Mucosa of stomach (tissue), 1 donor: ENCODE measurements around the gene CASP1.
"Not testable (repeated sequence)": the region's sequence is repeated elsewhere in the genome, so short reads cannot be mapped to it uniquely, and the experiment has no call there.

Experiments used
- H3K27me3 ChIP-seq: one replicate; pipeline ENCODE4 v1.7.0; 2013; ENCODE audit warnings: mild to moderate bottlenecking, low read length; ENCODE audit not compliant: control insufficient read depth, insufficient read depth
- H3K36me3 ChIP-seq: one replicate; pipeline ENCODE4 v1.7.0; 2013; ENCODE audit warnings: low read length; ENCODE audit not compliant: control insufficient read depth, insufficient read depth
- H3K4me1 ChIP-seq: one replicate; pipeline ENCODE4 v1.7.0; 2013; ENCODE audit warnings: mild to moderate bottlenecking, low read length; ENCODE audit not compliant: control insufficient read depth, insufficient read depth
- H3K4me3 ChIP-seq: one replicate; pipeline ENCODE4 v1.7.0; 2013; ENCODE audit warnings: low read length
- H3K9ac ChIP-seq: one replicate; pipeline ENCODE4 v1.7.0; 2013; ENCODE audit warnings: mild to moderate bottlenecking, low read length, moderate library complexity
- H3K9me3 ChIP-seq: one replicate; pipeline ENCODE4 v1.7.0; 2013; ENCODE audit warnings: mild to moderate bottlenecking, low read length, moderate library complexity; ENCODE audit not compliant: control insufficient read depth
- donor health status: Pancreatic carcinoma.

CASP1 gene

DNA sequence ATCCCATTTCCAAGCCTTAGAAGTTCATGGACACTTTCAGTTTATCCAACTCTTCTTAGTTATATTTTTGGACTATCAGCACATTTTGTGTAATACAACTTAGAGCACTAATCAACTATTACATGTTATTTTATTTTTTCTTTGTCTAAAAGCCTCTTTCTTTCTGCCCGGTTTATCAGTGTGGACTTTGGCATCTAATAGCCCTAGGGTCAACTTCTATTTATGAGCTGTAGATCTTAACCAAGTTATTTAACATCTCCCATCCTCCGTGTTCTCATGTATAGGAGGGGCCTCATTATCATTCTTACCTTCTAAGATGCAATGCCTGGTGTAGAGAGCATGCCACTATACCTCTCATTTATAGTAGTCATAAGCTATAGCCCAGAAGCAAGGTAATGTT, 5.8 kb upstream of the CASP1 start:
- no peak overlapping the region for H3K4me3 ChIP-seq
- no peaks in the 10 kb centered on the region for H3K9me3 ChIP-seq
- H3K4me1 ChIP-seq: peaks cover 19% of the 10 kb centered on the region
- no peaks in the 10 kb centered on the region for H3K36me3 ChIP-seq
- no peak overlapping the region for H3K9ac ChIP-seq
- H3K27me3 ChIP-seq: no peaks in the 10 kb centered on the region

DNA sequence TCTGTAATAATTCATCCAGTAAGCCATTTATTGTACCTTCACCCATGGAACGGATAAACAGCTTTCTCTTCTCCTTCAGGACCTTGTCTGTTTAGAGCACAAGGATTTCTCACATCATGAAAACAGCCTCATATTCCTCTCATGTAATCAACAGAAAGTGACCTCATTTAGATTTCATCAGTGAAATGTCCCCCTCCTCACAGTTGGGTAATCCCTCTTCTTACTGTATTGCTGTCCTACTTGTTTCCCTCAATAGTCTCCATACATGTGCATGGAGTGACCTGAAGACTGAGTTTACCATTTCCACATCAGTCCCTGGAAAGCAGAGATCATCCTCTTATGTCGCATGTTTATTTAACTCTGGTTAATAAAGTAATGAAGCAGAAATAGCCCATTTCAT, 556 bp downstream of the CASP1 start:
- not testable (repeated sequence) for H3K36me3 ChIP-seq, H3K27me3 ChIP-seq, H3K9me3 ChIP-seq
- Histone ChIP-seq H3K9ac (peak overlapping the region; percentile 80), H3K4me1 (peaks cover 16% of the 10 kb centered on the region), H3K4me3 (peak overlapping the region; percentile 34)

DNA sequence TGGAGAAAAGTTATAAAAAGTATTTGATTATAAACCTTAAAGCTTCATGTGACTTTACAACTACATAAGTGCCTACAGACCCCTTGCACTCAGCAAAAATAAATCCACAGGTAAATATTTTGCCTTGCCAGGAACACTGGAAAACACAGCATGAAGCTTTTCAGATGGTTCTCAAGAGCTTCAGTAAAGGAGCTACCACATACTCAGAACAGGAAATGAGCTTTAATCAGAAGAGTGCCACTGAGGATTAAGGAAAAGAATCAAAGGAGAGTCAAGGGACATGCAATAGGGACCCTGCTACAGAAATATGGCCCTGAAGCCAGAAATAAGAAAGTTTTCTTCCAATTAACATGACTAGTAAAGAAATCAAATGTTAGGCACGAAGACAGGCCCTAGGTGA, 1.2 kb downstream of the CASP1 start:
- Histone ChIP-seq H3K9me3 (no peaks in the 10 kb centered on the region), H3K4me3 (no peak overlapping the region)

DNA sequence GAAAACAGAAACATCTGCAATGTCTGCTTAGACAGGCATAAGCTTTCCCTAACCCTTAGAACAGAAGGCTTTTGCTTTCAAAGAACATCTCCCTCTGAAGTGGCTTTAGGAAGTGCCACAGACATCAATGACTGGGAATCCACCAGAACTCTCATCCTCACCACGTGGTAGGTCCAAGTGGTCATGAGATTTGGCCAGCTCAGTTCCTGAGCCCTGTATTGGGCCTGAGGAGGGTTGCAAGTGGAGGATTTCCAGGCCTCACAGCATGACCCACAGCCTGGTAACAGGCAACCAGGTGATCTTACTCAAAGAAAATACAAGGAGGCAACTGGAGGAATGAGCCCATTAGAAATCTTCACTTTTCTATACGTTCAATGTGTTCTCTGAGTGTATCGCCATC, 1.6 kb downstream of the CASP1 start:
- H3K9ac ChIP-seq: no peak overlapping the region
- H3K4me1 ChIP-seq: peaks cover 16% of the 10 kb centered on the region
- H3K4me3 ChIP-seq: no peak overlapping the region
- no peaks in the 10 kb centered on the region for H3K36me3 ChIP-seq
- no peaks in the 10 kb centered on the region for H3K27me3 ChIP-seq
- H3K9me3 ChIP-seq: no peaks in the 10 kb centered on the region

More for the DNA sequence above, 1.2 kb downstream of the CASP1 start:
- Histone ChIP-seq H3K36me3 (no peaks in the 10 kb centered on the region), H3K9ac (peak overlapping the region; percentile 80), H3K27me3 (no peaks in the 10 kb centered on the region), H3K4me1 (peaks cover 16% of the 10 kb centered on the region)

DNA sequence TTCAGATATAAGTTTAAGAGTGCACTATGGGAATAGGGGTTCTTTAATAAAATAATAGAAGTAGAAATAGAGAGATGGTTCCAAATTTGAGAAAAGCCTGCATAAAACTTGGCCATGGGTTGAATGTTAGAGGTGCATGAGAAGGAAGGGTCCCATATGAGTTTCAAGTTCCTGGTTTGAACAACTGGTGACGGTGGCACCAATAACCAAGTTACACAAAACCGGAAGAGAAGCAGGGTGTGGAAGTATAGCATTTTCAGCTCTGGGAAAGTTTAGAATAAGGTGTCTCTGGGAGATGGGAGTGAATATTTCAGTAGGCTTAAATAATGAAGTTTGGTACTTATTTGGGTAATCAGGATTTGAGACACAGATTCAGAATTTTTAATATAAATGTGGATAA, 2.4 kb downstream of the CASP1 start:
- H3K9me3 ChIP-seq: no peaks in the 10 kb centered on the region
- H3K9ac ChIP-seq: no peak overlapping the region
- no peaks in the 10 kb centered on the region for H3K36me3 ChIP-seq
- H3K4me1 ChIP-seq: peaks cover 21% of the 10 kb centered on the region
- no peaks in the 10 kb centered on the region for H3K27me3 ChIP-seq
- no peak overlapping the region for H3K4me3 ChIP-seq

DNA sequence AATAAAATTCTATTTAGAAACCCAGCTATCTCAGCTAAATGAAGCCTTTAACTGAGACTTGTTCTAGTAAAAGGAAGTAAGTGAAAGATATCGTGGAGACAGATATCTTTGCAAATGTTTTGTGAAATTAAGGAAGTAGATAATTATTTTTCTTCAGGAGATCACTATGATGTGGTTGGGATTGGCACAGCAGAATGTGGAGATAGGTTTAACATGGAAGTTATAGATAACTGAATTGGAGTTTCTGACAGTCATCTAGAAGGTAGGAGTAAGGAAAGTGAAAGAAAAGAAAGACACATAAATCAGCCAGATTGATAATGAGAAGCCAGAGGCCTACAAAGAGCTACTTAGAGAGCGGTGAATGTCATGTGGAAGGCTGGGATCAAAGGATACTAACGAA, 7.3 kb downstream of the CASP1 start:
- Histone ChIP-seq H3K36me3 (no peaks in the 10 kb centered on the region), H3K4me3 (no peak overlapping the region), H3K9ac (no peak overlapping the region), H3K27me3 (no peaks in the 10 kb centered on the region), H3K9me3 (no peaks in the 10 kb centered on the region), H3K4me1 (peaks cover 13% of the 10 kb centered on the region)

DNA sequence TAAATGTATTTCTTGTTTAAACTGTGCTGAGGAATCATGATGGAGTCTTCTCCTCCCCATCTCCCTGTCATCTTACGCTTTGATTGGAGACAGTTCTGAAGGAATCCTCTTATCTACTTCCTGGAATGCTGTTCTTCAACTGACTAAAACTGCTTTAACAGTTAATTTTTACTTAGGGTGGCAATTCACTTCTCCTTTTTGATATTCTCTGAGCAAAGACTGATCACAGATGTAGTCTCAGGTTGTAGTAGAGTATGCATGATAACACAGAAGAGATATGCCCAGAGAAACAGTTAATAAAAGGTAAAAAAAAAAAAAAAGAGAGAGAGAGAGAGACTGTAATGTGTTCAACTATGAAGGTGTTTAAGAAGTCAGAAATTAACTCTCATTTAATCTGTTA, 10.6 kb downstream of the CASP1 start:
- Histone ChIP-seq H3K9ac (no peak overlapping the region), H3K36me3 (no peaks in the 10 kb centered on the region), H3K9me3 (no peaks in the 10 kb centered on the region), H3K4me3 (no peak overlapping the region), H3K4me1 (peaks cover 17% of the 10 kb centered on the region), H3K27me3 (no peaks in the 10 kb centered on the region)

DNA sequence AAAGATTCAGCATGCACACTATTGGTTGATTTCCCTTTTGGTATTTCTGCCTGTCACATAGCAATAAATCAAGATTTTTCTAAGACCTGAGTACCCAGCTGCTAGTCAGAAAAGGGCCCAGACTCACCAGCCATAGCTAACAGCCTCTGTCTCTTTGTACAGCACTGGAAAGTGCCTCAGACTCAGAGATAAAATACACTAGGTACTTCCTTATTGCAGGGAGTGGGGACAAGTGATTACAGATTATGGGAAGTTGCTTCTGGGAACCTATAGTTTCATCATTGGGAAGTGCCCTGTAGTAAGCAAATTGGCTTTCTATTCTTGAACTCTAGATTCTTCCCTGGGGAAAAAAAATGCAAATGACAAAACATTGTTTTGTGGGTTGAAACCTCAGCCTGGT, 11.9 kb downstream of the CASP1 start, which contains the start of gene CASP5:
Gene CASP5, minus strand, starts transcription at position 166 of the 400 bp plus-strand sequence. Its CDS starts 32 bp downstream, at position 134.
- H3K9ac ChIP-seq: no peak within 1 kb of the TSS
- no peaks in the 10 kb centered on the region for H3K36me3 ChIP-seq
- H3K4me1 ChIP-seq: peaks cover 16% of the 10 kb centered on the region
- H3K27me3 ChIP-seq: no peaks in the 10 kb centered on the region
- H3K9me3 ChIP-seq: no peaks in the 10 kb centered on the region
- no peak within 1 kb of the TSS for H3K4me3 ChIP-seq

DNA sequence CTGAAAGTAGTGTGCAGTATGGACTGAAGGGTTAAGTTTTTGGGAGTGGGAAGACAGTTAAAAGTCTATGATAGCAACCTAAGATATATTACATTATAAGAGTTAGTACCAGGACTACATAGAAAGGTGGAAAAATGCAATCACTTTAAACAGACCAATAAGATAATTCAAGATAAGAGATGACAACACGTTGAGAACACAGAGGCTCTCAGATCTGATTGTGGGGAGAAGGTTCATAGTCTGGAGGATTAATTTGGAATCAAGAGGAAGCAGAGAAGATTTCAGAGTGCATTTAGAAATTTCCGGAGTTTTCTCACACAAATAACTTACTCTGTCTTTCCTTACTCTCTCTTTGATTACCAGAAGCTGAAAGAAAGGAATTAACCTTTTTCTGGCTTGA, 12.4 kb downstream of the CASP1 start:
- Histone ChIP-seq H3K9ac (no peak overlapping the region), H3K4me1 (peaks cover 11% of the 10 kb centered on the region), H3K9me3 (no peaks in the 10 kb centered on the region), H3K4me3 (no peak overlapping the region), H3K27me3 (no peaks in the 10 kb centered on the region), H3K36me3 (no peaks in the 10 kb centered on the region)

DNA sequence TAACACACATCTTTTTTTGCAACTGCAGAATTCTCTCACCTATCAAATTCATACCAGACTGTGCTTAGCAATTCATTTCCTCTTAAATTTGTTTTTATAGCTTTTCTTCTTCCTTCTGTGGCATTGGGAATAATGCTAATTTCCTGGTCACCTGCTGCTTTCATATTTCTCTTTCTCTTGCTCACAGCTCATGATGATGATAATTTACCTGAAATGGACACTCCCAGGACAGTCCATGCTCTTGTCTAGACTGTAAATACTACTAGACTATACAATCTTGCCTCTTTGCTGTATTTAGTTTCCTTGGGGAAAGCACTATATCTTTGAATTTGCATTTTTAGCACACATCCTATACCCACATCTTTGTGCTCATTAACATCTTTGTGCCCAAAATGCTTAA, 27.5 kb downstream of the CASP1 start:
- Histone ChIP-seq H3K9me3 (no peaks in the 10 kb centered on the region), H3K4me3 (no peak overlapping the region), H3K9ac (no peak overlapping the region), H3K27me3 (no peaks in the 10 kb centered on the region), H3K36me3 (no peaks in the 10 kb centered on the region), H3K4me1 (no peaks in the 10 kb centered on the region)

DNA sequence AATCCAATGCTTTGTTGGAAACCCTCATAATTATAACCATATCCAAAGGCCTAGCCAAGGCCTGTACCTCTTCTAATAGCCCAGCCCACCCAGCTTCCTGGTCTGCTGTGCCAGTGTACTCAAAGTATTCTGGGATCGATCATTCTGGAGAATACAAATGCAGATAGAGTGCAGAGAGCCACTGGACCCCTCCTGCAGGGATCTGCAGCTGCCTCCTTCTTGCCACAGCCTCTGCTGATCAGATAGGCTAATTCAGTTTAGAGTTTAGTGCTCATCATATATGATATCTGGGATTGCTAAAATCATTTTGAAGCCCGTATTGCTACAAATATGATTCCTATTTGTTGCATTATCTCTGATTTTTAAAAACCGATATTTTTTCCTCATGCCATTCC, 29.5 kb downstream of the CASP1 start:
- no peaks in the 10 kb centered on the region for H3K27me3 ChIP-seq
- H3K4me1 ChIP-seq: no peaks in the 10 kb centered on the region
- no peak overlapping the region for H3K4me3 ChIP-seq
- H3K36me3 ChIP-seq: no peaks in the 10 kb centered on the region
- H3K9me3 ChIP-seq: no peaks in the 10 kb centered on the region
- H3K9ac ChIP-seq: no peak overlapping the region

DNA sequence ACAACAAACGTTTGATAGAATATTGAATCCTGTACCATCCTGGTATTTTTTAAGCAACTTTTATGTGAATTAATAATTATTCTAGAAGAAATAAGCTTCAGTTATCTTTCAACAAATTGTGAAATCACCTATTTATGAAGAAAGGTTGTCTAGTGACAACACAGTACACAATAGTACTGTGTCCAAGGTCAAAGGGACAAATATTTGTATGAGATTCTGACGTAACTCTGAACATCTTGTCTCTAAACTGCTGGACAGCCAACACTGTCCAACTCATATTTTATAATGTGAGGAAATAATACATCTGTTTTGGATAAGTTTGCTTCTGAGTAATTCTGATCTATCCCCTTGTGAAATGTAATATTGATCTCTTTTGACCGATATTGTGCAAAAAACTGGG, 30.9 kb downstream of the CASP1 start:
- H3K27me3 ChIP-seq: no peaks in the 10 kb centered on the region
- H3K36me3 ChIP-seq: no peaks in the 10 kb centered on the region
- no peaks in the 10 kb centered on the region for H3K9me3 ChIP-seq
- no peak overlapping the region for H3K4me3 ChIP-seq
- no peaks in the 10 kb centered on the region for H3K4me1 ChIP-seq
- H3K9ac ChIP-seq: no peak overlapping the region

DNA sequence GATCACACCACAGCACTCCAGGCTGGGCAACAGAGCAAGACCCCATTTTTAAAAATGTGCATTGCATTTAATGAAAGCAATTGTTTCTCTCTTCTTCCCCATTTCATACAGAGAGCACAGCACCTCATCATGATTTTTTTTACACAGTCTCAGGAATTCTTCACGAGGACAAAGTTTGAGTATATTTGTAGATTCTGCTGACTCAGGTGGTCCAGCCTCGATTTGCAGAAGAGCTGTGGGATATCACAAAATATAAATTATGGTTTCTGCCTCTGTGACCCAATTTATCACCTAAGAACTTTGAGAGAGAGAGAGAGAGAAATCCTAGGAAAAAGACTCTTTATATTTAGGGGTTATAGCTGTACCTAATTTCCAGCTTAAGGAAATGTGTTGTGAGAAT, 31.8 kb downstream of the CASP1 start:
- Histone ChIP-seq H3K4me3 (no peak overlapping the region), H3K9me3 (no peaks in the 10 kb centered on the region), H3K4me1 (no peaks in the 10 kb centered on the region), H3K9ac (no peak overlapping the region), H3K27me3 (no peaks in the 10 kb centered on the region), H3K36me3 (no peaks in the 10 kb centered on the region)
